HG03196 (cell line): ENCODE results near the gene FADS2.

Experiments
- ATAC-seq: cut with Tn5 transposase; IDR thresholded peaks from one replicate; pipeline ENCODE4 v1.9.1; 2021; ENCODE audit not compliant: unreplicated experiment

Gene FADS2

DNA sequence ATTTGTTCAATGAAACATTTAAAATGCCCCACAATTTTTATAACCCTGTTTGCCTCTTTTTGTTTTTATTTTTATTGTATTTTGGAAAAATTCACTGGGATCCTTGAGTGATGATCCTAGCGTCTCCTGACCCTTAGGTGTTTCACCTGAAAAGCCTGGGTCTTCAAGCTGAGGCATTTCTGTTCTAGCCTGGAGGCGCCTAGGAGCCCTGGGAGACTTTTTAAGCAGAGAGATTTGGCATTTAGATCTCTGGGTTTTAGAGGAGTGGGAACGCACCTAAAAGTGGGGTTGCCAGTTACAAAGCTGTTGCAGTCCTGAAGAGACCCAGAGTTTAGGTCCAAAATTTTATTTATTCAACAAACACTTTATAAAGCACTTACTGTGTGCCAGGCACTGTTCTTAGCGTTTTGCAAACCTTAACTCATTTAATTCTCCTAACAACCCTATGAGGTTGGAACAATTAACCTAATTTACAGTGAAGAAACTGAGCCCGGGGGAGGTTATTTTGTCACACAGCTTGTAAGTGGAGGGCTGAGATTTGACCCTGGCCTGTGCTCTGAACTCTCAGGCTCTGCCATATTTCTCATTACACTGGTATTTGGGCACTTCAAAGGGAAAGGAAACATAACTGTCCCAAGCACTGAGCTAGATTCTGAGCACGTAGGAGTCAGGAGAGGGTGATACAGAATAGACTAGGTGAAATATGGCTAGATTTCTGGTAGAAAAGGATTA is 10.5 kb upstream of the FADS2 start:
- no peak for ATAC-seq

DNA sequence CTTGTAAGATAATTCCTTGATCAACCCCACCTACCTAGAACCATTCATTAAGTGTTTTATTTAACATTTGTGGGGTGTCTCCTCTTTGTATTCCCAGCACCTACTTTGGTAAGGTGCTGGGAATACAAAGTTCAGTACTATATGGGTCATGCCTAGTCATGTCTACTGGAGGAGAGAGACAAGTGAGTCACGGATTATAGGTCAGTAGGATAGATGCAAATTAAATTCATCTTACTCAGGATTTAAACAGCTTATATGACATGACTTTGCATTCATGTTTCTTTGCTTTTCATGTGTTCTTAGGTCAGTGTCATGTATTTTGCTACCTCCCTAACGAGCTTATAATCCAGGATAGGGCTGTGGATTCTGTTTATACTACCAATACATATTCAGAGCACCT is 7.9 kb upstream of the FADS2 start:
- no peak for ATAC-seq

DNA sequence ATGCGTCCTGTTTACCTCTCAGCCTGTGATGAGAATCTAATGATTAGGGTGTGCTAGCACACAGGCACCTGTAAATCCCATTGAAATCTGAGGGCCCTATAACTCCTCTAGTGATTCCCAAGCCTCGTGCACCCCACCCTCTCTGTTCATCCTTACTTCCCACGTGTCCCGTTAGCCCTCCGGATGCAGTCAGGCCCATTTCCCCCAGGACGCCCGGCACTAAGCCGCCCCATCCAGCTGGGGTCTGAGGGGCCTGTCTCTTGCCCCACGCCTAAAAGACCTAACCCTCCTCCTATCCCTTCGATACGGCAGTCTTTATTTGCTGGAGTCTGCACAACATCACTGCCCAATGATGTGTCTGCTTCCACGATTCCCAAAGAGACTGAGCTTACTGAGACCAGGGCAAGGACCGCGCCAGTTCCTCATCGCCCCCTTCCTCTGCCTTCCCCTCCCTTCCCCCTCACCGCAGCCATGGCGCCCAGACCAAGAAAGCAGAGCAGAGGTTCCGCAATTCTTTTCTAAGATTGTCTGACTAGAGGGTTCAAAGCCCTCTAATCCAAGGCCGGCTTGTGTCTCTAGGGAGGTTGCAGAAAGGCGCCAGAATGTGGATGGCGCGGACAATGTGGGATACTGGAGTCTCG is 1.1 kb upstream of the FADS2 start:
- ATAC-seq: no peak

DNA sequence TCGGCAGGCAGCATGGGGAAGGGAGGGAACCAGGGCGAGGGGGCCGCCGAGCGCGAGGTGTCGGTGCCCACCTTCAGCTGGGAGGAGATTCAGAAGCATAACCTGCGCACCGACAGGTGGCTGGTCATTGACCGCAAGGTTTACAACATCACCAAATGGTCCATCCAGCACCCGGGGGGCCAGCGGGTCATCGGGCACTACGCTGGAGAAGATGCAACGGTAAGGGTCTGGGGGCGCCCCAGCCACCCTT is 204 bp downstream of the FADS2 start:
- no peak for ATAC-seq

DNA sequence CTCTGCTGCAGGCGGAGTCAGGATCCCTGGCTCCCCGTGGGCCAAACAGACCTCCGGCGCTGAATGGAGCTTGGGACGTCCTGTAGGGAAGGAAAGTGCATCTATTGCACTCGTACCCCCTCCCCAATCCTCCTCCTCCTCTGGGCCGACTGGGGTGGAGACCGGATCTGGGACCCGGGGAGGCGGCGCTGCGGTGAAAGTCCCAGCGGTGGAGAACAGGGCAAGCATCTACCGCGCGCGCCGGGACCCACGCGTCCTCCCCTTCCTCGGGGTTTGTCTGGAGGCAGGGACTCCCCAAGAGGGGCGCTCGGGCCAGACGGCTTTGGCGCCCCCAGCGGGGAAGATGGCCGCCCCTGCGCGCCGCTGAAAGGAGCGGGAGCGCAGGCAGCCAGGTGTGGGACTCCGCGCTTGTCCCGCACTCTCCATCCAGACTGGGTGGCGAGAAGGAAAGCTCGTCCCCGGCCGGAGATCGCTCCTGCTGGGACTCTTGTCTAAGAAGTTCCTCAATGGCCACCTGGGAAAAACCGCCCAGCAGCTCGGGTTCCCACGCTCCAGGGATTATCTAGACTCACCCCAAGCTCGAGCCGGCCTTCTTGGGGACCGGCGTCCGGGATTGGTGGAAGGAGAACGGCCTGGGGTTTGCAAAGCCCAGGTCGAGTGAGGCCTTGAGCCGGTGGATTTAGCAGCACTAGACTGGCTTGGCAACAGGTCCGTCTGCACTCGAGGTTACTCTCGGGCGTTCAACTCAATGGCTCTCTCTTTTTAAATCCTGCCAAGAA is 718 bp downstream of the FADS2 start:
- peak; percentile 17 for ATAC-seq

DNA sequence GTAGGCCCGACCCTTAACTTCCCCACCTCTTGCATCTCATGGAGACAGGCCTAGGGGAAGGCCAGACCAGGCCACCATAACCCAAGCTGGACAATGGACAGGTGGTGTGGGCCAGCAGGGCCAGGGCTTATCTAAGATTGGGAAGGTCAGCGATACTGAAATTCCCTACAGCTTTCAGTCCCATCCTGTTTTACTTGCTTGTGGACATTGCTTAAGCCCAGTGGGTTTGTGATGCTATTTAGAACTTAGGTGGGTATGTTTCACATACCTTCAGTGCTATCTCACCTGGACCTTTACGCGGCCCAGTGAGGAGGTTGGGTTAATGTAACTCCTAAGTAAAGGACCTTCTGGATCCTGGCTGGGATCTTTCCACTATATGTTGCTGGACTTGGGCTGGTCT is 1.7 kb downstream of the FADS2 start:
- no peak for ATAC-seq

DNA sequence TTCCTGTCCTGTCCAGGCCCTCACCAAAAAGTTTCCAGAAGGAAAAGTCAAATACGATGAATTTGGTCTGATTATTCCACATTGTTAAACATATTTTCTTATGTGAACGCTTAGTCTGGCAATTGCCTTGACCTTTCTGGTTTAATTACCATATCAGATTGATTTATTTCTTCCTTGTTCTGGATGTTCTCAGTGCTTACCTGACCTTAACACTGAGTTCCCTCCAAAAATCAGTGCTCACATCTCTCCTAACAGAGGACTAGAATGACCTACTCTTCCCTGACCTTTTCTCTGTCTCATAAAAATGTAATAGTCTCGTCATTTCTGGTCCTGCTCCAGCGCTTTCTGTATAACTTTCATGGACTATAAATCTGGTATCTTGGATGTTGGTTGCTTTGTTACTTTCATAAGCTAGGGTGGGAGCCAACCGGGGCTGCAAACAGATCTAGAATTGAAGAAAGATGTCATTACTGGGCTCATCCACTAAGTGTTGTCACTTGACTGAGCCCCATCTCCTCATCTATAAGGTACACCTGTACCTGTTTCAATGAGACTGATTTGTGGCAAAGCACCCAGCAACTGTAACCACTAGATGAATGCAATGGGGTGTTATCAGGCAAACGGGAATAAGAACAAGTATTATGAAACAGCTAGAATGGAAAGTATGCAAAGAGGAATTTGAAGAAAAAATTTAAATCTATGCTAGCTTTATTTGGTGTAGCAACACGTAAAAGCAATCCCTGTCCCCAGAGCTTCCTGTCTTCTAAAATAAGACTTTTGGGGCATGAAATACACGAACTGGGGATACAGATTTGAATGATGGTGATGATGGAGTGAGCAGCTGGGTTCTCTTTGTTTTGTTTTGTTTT is 2.4 kb downstream of the FADS2 start:
- ATAC-seq: no peak

DNA sequence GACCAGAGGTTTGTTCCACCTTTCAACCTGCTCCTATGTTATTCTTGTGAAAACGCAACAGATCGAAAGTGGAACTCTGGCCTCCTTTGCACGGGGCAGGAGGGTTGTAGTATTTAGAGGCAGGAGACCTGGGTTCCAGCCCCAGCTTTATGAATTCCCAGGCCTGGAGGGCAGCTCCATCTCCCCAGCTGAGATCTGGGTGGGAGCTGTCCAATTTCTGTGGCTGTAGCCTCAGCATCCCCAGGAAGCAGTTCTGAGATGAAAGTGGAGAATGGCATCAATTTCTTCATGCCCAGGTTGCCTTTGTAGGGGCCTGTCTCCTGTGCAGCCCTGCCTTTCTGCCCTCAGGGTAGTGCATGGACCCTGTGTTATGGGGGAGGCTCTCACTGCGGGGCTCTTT is 4.1 kb downstream of the FADS2 start:
- ATAC-seq: no peak

DNA sequence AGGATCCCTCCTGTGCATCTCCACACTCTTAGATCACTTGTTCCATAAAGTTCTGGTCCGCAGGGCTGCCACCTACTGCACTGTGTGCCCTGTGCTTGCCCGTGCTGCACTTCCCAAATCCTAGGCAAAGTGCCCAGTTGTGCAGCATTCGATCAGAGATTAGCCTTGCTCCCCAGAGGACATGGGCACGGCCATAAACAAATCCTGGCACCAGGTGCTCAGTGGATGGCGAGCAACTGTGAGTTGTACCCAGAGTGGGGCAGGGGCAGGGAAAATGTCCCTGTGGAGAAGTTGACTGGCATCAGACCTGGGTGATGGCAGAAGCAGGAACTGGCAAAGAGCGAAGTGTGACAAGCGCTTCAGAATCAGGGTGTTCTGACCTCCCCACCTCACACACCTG is 4.7 kb downstream of the FADS2 start:
- ATAC-seq: no peak

DNA sequence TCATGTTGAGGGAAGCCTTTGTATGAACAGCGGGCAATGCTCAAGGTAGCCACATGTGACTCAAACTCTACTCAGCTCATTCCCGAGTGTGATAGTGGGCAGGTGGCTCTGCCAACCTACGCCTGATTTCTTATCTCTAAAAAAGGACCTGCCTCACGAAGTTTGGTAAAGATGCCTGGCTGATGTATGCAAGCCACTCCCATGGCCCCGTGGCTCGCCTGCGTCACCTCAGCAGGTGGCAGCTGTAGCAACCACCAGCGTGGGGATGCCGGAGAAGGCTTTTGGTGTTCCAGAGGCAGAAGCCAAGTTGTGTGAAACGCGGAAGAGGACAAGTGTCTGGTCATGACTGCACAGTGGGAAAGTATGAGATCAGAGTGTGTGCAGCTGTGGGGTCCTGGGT is 5.4 kb downstream of the FADS2 start:
- no peak for ATAC-seq

DNA sequence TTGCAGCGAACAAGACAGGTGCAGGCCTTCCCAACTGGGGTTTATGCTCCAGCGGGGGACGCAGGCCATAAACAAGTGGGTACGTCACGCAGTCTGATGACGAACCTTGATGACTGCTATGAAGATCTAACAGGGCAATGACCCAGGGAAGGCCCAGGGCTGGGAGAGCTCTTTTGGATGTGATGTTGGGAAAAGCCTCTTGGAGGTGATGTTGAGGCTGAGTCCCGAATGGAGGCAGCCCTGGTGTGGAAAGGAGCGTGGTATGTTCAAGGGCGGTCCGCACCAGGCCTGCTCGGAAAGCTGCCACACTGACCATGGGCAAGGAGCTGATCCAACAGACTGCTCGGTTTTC is 5.8 kb downstream of the FADS2 start:
- ATAC-seq: no peak

DNA sequence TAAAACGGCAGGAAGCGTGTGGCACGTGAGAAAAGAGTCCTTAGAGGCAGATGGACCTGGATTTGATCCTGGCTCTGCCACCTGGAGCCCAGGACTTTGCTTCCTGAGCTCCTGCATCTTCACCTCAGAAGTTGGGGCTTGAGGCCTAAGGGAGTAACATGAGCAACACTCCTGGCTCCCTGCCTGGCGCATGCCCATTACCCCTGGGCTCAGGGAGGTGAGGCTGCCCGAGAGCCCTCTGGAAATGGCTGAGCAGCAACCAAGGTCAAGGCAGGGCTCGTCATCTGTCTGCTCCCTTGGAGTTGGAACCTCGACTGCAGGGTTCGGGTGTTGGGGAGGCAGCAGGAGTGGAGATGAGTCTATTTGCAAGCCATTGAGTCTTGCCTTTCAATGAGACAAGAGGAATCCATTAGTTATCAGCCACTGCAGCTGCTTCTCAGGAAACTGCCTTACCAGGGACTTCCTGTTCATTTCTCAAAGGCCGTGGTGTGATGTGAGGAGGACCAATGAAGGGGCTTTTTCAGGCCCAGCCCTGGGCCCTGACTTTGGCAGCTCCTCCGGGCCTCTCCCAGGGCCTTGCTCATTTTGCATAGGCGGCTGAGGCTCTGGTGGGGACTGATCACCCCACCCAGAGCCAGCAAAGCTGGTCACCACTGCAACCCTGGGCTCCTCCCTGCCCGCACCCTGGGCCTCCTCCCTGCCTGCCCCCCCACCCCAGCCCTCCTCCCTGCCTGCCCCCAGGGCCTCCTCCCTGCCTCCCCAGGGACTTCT is 6.4 kb downstream of the FADS2 start:
- ATAC-seq: peak; percentile 90

DNA sequence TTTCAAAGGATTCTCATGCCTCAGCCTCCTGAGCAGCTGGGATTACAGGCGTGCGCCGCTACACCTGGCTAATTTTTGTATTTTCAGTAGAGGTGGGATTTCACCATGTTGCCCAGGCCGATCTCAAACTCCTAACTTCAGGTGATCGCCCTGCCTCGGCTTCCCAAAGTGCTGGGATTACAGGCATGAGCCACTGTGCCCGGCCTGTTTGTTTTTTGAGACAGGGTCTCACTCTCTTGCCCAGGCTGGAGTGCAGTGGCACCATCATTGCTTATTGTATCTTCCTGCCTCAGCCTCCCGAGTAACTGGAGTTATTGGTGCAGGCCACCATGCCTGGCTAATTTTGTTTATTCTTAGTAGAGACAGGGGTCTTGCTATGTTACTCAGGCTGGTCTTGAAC is 8.1 kb downstream of the FADS2 start:
- ATAC-seq: no peak

DNA sequence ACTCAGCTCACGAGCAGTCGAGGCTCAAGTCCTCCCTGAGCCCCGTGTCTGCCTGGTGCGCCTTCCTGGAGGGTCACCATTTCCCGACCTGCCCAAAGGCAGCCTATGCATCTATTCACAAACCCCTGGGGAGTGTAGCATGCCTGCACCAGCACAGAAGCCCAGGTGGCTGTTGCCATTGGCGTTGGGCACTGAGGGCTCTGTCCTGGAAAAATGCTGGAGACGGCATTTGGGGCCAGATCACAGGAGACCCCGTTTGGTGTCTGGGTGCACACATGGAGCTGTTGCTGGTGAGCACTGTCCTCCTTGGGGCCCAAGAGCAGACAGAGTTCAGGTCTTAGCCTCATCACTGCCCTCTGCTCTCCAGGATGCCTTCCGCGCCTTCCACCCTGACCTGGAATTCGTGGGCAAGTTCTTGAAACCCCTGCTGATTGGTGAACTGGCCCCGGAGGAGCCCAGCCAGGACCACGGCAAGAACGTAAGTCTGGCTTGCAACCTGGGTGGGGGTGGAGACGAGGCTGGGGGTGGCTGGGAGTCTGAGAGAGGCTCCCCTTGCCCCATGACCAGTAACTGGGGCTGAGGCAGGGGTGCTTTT is 9.4 kb downstream of the FADS2 start:
- ATAC-seq: no peak

DNA sequence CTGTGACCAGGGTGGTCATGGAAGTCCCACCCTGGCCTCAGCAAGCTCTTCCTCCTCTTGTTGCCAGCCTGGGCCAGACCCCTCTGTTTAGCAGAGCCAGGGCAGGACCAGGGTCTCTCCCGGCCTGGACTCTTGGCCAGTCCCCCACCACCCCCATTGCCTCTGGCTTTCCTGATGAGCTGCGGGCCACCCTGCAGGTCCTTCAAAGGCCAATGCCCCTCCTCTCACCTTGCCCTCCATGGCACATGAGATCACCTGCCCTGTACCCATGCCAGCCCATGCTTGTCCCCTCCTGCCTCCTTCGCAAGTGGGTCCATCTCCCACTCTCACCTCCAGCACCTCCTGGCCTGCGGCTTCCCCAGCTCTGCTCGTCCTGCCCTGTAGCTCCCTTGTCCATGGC is 10.4 kb downstream of the FADS2 start:
- no peak for ATAC-seq

DNA sequence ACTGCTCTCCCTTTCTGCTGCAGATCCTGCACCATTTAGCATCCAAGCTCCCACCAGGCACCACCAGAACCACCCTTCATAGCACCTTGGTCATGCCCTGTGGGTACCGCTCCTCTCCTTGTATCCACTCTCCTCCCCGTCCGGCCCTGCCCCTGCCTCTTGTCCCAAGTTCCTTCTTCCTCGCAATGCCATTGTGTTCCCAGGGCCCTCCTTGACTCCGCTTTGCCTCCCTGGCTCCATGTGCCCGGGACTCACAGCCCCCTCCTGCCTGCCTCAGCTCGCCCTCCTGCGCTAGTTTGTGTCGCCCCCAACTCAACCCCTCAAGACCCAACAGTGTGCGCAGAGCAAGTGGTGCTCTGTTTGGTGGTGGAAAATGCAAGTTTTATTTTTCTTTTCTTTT is 10.8 kb downstream of the FADS2 start:
- ATAC-seq: no peak

DNA sequence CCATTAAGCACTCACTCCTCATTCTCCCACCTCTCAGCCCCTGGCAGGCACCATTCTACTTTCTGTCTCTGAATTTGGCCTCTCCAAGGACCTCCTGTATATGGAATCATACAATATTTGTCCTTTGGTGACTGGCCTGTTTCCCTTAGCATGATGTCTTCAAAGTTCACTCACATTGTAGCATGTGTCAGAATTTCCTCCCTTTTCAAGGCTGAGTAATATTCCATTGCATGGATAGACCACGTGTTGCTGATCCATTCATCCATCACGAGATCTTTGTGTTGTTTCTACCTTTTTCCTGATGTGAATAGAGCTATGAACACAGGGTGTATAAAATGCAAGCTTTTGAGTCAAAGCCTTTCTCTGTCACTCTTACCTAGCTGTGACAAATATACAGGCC is 11.6 kb downstream of the FADS2 start:
- no peak for ATAC-seq

DNA sequence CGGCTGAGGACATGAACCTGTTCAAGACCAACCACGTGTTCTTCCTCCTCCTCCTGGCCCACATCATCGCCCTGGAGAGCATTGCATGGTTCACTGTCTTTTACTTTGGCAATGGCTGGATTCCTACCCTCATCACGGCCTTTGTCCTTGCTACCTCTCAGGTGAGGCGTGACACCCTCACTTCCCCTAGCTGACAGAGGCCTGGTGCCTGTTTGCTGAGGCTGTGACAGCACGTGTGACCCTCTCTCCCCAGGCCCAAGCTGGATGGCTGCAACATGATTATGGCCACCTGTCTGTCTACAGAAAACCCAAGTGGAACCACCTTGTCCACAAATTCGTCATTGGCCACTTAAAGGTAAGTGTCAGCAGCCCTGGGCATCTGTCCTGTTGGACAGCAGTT is 12.3 kb downstream of the FADS2 start:
- ATAC-seq: no peak

DNA sequence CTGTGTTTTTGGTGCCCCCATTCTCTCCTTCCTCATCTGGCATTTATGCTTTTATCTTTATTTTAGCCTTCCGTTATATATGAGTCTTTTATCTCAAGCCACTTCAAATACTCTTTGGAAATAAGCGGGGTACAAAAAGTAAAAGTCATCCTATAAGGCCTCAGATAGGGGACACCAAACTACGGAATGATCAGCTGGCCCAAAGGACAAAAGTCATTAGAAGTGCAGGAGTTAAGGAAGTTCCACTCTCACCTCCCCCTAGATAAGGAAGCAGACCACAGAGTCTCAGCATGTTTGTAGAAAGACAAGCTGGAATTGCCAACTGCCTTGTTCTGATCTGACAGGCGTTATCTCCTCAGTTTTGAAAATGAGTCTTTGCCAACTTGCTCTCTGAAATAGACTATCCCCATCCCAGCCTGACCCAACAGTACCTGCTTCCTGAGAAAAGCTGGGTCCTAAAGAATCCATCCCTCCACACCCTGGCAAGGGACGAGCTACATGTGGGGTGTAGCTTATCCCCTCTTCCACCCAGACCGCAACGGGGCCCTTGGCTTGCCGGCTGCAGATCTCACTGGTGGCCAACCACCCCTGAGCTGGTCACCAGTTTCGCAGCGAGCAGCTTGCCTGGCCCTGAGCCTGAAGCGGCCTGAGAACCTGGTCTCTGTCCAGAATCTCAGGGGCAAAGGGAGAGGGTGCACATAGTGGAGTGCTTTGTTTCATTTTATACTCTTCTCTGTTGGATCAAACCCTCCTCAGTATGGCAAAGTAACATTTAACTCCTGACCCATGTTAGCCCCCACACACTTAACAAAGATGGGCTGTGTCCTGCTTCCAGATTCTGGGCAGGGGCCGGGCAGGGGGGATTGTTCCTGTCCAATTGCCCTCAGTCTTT is 13.8 kb downstream of the FADS2 start:
- no peak for ATAC-seq

DNA sequence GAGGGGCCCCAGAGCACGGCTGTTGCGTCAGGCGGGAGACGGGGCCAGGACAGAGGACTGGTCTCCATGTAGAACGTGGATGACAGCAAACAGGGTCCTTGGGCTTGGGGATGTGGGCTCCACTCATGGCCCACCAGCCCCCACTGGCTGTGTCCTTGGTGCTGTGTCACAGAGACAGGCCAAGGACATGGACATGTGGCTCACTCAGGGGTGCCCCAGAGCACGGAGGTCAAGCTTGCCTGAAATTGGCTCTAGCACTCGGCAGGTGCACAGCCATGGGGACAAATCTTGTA is 14.4 kb downstream of the FADS2 start:
- no peak for ATAC-seq
